CMK (cell line): Measurements from ENCODE around the gene RNPEPL1.

Experiments used
- DNase-seq: peaks from one replicate; pipeline ENCODE4 v3.0.0-alpha.2; 2010; ENCODE audit warnings: low read depth

The RNPEPL1 gene

DNA sequence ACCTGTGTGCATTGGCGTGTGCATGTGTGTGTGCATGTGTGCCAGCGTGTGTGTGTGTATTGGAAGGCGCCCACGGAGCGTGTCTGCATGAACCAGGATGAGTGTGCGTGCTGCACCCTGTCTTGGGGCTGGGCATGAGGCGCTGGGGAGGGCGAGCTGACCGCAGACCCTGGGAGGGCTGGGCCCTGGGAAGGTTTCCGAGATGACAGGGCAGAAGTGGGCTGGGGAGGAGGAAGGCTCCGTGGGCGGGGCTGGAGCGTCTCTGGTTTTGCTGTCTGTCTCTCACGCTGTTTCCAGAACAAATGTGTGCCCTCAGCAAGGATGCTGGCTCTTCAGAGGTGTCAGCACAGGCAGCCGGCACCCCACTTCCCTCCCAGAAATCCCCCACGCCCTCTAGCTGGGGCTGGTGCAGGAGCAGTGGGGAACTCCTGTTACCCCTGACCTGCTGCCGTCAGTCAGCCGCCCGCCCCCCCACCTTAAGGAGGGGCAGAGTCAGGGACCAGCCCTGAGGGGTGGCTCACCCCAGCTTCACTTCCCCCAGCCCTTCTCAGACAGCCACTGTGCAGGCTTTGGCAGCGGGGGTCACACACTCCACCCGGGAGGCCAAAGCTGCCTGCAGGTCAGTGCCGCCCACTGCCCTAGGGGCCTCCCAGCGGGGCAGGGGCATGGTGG, 56.8 kb downstream of the RNPEPL1 start, which contains the start of gene GPR35:
Gene GPR35, plus strand, starts transcription at position 531 of the 672 bp plus-strand sequence. CDS start 4,473 bp downstream, outside the sequence.
- peak; percentile 82 for DNase-seq

DNA sequence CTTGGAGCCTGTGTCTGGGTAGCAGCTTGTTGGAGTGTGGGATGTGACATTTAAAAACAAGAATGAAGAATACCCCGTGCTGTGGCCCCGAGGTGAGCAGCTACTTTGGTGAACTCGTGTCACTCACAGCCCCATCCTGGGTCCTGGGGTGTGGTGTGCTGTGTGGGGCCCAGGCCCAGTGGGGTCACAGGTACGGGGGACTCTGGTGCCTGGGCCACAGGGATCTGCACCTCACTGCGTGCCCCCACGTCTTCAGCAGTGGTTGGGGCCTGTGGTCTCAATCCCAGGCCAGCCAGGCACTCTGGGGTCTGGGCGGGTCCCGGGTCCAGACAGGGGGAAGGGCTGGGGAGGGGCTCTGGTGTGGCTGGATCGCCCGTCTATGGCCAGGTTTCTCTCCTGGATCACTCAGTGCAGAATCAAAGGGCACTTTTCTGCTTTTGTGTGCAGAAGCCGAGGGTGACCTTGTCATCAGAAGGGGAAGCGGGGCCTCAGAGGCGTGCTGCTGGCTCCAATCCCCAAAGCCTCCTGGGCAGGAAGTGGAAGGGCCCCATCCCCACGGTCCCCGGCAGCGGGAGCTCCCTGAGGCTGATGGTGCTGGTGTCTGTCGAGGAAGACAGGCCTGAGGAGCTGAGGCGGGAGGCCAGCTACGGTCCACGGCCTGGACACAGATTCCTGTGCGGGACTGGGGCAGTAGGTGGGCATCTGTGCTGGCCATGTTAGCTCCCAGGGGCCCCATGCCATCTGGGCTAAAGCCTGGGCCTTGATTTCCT, 58.4 kb downstream of the RNPEPL1 start:
- DNase-seq = no peak

DNA sequence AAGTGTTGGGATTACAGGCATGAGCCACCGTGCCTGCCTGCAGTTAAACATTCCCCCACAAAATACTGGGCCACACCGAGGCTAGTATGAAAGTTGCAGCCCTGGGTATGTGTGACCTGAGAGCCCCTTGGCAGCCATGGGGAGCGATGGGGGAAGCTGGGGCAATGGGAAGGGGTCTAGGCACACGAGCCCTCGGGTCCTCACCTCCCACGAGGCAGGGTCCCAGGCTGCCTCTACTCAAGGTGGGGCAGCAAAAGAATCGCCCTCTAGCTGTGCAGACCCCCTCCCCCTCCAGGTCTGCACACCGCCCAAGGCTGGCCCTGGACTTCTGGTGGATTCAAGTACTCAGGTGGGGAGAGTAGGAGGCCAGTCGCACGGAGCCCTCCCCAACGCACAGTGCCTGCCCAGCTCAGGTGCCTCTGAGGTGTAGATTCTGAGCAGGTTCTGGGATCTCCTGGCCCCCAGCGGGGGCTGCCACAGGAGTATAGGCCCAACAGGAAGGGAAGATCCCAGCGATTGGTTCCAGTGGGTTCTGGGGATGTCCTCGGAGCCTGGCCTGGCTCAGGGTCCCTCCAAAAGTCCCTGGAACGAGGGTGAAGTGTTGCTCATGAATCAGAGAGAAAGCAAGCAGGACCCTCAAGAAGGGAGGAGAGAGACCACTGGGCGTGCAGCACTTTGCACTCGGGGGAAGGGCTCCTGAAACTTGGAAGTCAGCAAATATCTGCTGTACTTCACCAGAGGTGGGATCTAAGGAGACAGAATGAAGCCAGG, 59.6 kb downstream of the RNPEPL1 start:
- no peak for DNase-seq

DNA sequence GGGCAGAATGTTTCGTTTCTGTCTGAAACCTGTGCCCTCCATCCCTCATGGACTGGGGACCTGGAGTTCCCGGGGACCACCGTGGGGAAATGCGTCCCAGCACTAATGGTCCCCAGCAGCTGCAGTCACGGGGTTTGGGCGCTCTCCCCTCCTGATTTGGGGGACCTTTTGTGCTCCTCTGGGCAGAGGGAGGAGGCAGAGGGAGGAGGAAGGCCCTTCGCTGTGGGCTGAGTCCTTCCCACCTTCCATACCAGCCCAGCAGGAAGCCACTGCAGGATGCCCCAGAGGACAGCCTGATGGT, 60.2 kb downstream of the RNPEPL1 start:
- no peak for DNase-seq

DNA sequence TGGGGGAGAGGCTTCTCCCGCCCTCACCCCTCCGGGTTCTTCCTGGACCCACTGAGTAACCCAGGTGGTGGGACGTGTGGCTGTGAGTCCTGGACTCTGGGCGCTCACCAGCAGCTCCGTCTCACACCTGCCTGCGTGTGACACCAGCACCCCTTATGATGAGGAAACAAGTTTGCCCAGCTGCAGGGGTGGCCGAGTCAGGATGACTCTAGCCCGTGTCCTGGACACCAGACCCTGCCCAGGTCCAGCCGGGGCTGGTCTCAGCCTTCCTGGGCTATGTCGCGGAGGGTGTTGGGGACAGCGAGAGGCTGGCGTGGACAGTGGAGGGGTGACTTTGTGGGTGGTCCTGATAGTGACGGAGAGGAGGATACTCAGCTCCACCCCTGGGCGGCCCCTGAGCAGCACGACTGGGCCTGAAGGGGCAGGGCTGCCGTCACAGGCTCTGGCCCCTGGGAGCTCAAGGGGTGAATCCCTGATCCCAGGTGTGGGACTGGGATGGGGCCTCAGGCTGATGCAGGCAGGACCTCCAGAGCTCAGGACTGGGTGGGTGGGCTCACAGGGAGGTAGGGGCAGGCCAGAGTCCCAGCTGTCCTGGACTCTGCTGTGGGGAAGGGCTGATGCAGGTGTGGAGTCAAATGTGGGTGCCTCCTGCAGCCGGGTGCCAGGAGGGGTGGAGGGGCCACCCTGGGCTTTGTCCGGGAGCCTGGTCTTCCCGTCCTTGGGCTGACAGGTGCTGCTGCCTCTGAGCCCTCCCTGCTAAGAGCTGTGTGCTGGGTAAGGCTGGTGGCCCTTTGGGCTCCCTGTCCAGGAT, 60.7 kb downstream of the RNPEPL1 start:
- DNase-seq = no peak

DNA sequence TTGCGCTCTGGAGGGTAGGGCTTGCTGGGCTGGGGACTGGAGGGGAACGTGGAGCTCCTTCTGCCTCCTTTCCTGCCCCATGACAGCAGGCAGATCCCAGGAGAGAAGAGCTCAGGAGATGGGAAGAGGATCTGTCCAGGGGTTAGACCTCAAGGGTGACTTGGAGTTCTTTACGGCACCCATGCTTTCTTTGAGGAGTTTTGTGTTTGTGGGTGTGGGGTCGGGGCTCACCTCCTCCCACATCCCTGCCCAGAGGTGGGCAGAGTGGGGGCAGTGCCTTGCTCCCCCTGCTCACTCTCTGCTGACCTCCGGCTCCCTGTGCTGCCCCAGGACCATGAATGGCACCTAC, 61.3 kb downstream of the RNPEPL1 start:
- DNase-seq = no peak

DNA sequence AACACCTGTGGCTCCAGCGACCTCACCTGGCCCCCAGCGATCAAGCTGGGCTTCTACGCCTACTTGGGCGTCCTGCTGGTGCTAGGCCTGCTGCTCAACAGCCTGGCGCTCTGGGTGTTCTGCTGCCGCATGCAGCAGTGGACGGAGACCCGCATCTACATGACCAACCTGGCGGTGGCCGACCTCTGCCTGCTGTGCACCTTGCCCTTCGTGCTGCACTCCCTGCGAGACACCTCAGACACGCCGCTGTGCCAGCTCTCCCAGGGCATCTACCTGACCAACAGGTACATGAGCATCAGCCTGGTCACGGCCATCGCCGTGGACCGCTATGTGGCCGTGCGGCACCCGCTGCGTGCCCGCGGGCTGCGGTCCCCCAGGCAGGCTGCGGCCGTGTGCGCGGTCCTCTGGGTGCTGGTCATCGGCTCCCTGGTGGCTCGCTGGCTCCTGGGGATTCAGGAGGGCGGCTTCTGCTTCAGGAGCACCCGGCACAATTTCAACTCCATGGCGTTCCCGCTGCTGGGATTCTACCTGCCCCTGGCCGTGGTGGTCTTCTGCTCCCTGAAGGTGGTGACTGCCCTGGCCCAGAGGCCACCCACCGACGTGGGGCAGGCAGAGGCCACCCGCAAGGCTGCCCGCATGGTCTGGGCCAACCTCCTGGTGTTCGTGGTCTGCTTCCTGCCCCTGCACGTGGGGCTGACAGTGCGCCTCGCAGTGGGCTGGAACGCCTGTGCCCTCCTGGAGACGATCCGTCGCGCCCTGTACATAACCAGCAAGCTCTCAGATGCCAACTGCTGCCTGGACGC, 61.9 kb downstream of the RNPEPL1 start:
- DNase-seq = no peak
